GM12878 (cell line): ENCODE results near the gene MEIS2.

Experiments
- CEBPB ChIP-seq, 2 experiments: fragments of 150-350 bp in 1 of 2; IDR thresholded peaks; 2 replicates each; pipeline ENCODE4 v1.6.1; 2012 to 2014; ENCODE audit warnings: low read depth in 2 of 2, low read length in 2 of 2, borderline replicate concordance in 1 of 2, inconsistent platforms in 1 of 2
- CHD2 ChIP-seq: IDR thresholded peaks from 2 replicates; pipeline ENCODE4 v1.6.1; 2011; ENCODE audit warnings: low read depth, low read length, improper control_type of control experiment, borderline replicate concordance
- ESRRA ChIP-seq: IDR thresholded peaks from 2 replicates; pipeline ENCODE4 v1.6.1; 2012; ENCODE audit warnings: mild to moderate bottlenecking, low read length, improper control_type of control experiment
- IKZF1 ChIP-seq: fragments of 450-650 bp; conservative IDR thresholded peaks from 2 replicates; pipeline ENCODE4 v1.6.1; 2017; ENCODE audit warnings: antibody characterized with exemption, mild to moderate bottlenecking
- MTA3 ChIP-seq: IDR thresholded peaks from 2 replicates; pipeline ENCODE4 v1.6.1; 2012; ENCODE audit warnings: low read length, inconsistent platforms, borderline replicate concordance
- MYC ChIP-seq: IDR thresholded peaks from 2 replicates; pipeline ENCODE4 v1.6.1; 2011; ENCODE audit warnings: mild to moderate bottlenecking, low read length, moderate library complexity, inconsistent platforms; ENCODE audit not compliant: insufficient read depth, insufficient replicate concordance, insufficient read length, severe bottlenecking
- REST ChIP-seq: IDR thresholded peaks from 2 replicates; pipeline ENCODE4 v1.6.1; 2012; ENCODE audit warnings: mild to moderate bottlenecking, low read depth, low read length
- RFX5 ChIP-seq: IDR thresholded peaks from 2 replicates; pipeline ENCODE4 v1.6.1; 2011; ENCODE audit warnings: low read depth, low read length, improper control_type of control experiment
- SMC3 ChIP-seq: IDR thresholded peaks from 2 replicates; pipeline ENCODE4 v1.6.1; 2011; ENCODE audit warnings: low read length, improper control_type of control experiment, borderline replicate concordance
- TBL1XR1 ChIP-seq: IDR thresholded peaks from 2 replicates; pipeline ENCODE4 v1.6.1; 2012; ENCODE audit warnings: low read depth, low read length, improper control_type of control experiment
- TCF12 ChIP-seq: IDR thresholded peaks from 2 replicates; pipeline ENCODE4 v1.6.1; 2011; ENCODE audit warnings: low read depth, mild to moderate bottlenecking, low read length
- YY1 ChIP-seq: IDR thresholded peaks from 2 replicates; pipeline ENCODE4 v1.6.1; 2011; ENCODE audit warnings: low read depth, mild to moderate bottlenecking, low read length
- ZZZ3 ChIP-seq: IDR thresholded peaks from 2 replicates; pipeline ENCODE4 v1.6.1; 2011; ENCODE audit warnings: low read depth; ENCODE audit not compliant: control insufficient read depth, insufficient read length
- TF ChIP-seq, protein P1 (sequence below), 3 experiments: IDR thresholded peaks in 2 of 3; conservative IDR thresholded peaks in 1 of 3; 2 replicates each; pipeline ENCODE4 v1.5.1; 2011; ENCODE audit warnings: low read depth in 3 of 3, low read length in 3 of 3, mild to moderate bottlenecking in 3 of 3, control low read depth in 2 of 3, moderate library complexity in 2 of 3, inconsistent platforms in 1 of 3, mixed read lengths in 1 of 3; ENCODE audit not compliant: control insufficient read depth in 2 of 3, insufficient read depth in 1 of 3; ENCODE audit errors: extremely low read depth in 1 of 3

- TF ChIP-seq ZZZ3, result no peak
- TF ChIP-seq, protein P1, sequence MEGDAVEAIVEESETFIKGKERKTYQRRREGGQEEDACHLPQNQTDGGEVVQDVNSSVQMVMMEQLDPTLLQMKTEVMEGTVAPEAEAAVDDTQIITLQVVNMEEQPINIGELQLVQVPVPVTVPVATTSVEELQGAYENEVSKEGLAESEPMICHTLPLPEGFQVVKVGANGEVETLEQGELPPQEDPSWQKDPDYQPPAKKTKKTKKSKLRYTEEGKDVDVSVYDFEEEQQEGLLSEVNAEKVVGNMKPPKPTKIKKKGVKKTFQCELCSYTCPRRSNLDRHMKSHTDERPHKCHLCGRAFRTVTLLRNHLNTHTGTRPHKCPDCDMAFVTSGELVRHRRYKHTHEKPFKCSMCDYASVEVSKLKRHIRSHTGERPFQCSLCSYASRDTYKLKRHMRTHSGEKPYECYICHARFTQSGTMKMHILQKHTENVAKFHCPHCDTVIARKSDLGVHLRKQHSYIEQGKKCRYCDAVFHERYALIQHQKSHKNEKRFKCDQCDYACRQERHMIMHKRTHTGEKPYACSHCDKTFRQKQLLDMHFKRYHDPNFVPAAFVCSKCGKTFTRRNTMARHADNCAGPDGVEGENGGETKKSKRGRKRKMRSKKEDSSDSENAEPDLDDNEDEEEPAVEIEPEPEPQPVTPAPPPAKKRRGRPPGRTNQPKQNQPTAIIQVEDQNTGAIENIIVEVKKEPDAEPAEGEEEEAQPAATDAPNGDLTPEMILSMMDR (IDR thresholded peaks at IDR 0.05 in 2 of 3, conservative IDR thresholded peaks at IDR 0.05 in 1 of 3; ENCODE audit: control insufficient read depth in 2 of 3, extremely low read depth in 1 of 3, insufficient read depth in 1 of 3, low read depth in 3 of 3, low read length in 3 of 3), result no peak
- TF ChIP-seq MYC, result no peak
- no peak for TF ChIP-seq TCF12
- TF ChIP-seq SMC3, result no peak
- no peak for TF ChIP-seq REST
- no peak for TF ChIP-seq ESRRA
- no peak for TF ChIP-seq CHD2
- TF ChIP-seq CEBPB (IDR thresholded peaks at IDR 0.05; ENCODE audit: borderline replicate concordance in 1 of 2, low read depth in 2 of 2, low read length in 2 of 2), result no peak
- no peak for TF ChIP-seq RFX5
- no peak for TF ChIP-seq MTA3
- no peak for TF ChIP-seq YY1
- no peak for TF ChIP-seq TBL1XR1
- no peak for TF ChIP-seq IKZF1
Observed at GRCh38 chr15:36926427-36926825, 173.9 kb downstream of the MEIS2 start.
